Endothelial cell (in vitro differentiated cells): Measurements from ENCODE around the gene KMT2C. TPM values are rescaled to one million over a fixed set of nuclear protein-coding genes. Genes with fewer than 3 reads are reported as not detected.

Experiments
- DNase-seq: peaks from one replicate; pipeline ENCODE4 v3.0.0; 2021; ENCODE audit warnings: low spot score
- H3K27ac Mint-ChIP-seq: one replicate; pipeline ENCODE4 v1.8.0; 2021; ENCODE audit warnings: mixed read lengths, inconsistent platforms; ENCODE audit not compliant: unreplicated experiment
- H3K27me3 Mint-ChIP-seq: one replicate; pipeline ENCODE4 v1.8.0; 2021; ENCODE audit warnings: mild to moderate bottlenecking, moderate library complexity, mixed read lengths, inconsistent platforms; ENCODE audit not compliant: unreplicated experiment
- H3K36me3 Mint-ChIP-seq: one replicate; pipeline ENCODE4 v1.8.0; 2021; ENCODE audit warnings: mild to moderate bottlenecking, low read depth, mixed read lengths, inconsistent platforms; ENCODE audit not compliant: unreplicated experiment
- H3K4me1 Mint-ChIP-seq: one replicate; pipeline ENCODE4 v1.8.0; 2021; ENCODE audit warnings: mild to moderate bottlenecking, mixed read lengths, inconsistent platforms; ENCODE audit not compliant: unreplicated experiment
- H3K4me3 Mint-ChIP-seq: one replicate; pipeline ENCODE4 v1.8.0; 2021; ENCODE audit warnings: mild to moderate bottlenecking, mixed read lengths, inconsistent platforms; ENCODE audit not compliant: unreplicated experiment
- H3K9me3 Mint-ChIP-seq: one replicate; pipeline ENCODE4 v1.8.0; 2021; ENCODE audit warnings: mixed read lengths, inconsistent platforms; ENCODE audit not compliant: unreplicated experiment
- long read RNA-seq: library from polyadenylated mRNA; unstranded; transcript quantifications from one replicate; pipeline ENCODE4 v2.0.0, GENCODE V29; 2020; ENCODE audit not compliant: unreplicated experiment
- total RNA-seq: library from RNA; stranded (reverse); fragmentation: NEBNext Ultra II Directional; extraction: Animal tissue kit (Norgen Biotek cat#: 25700); gene quantifications from one replicate; pipeline ENCODE4 v1.2.1, GENCODE V29; 2021; ENCODE audit not compliant: unreplicated experiment
- TF ChIP-seq, protein P1 (sequence below): fragments of 200-600 bp; sonication (generic); IDR thresholded peaks from one replicate; pipeline ENCODE4 v1.5.0; 2021; ENCODE audit warnings: antibody characterized with exemption; ENCODE audit not compliant: unreplicated experiment

The KMT2C gene
- 59.8 TPM for total RNA-seq
- long read RNA-seq, partial matches to known transcripts: 4 of 4 reads
- long read RNA-seq, other reads (novel, unspliced or antisense): 0 of 4 reads

DNA sequence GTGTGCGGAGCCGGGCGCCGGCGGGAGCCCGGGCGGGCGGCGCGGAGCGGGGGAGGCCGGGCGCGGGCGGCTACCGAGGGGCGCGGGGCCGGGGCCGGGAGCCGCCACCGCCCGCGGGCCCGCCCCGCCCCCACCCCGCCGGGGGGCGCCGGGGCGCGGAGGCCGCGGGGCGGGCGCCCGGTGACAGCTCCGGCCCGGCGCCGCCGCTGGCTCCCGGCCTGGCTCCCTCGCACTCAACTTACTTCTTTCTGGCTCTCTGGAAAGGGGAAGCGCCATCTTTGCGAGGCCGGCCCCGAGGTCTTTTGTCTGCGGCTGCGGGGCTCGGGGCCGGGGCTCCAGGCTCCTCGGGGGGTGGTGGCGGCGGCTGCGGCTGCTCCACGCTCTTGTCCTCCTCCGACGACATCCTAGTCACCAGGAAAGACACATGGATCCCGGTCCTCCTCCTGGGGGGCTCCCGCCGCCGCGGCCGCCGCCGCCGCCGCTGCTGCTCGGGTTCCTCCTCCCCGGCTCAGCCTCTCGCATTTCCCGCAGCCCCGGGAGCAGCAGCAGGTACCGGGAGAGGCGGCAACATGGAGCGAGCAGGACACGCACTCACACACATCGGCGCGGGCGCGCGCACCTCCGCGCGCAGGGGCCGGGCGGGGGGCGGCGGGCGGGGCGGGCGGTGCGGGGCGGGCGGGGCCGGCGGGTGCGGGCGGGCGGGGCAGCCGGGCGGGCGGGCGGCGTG, at the start of gene KMT2C:
Gene KMT2C, minus strand, starts transcription at position 620 of the 727 bp plus-strand sequence. Its CDS starts 217 bp downstream, at position 403.
- Mint-ChIP-seq H3K4me1 (peaks cover 12% of the 10 kb centered on the region), H3K9me3 (no peaks in the 10 kb centered on the region), H3K4me3 (peak within 1 kb of the TSS; percentile 94), H3K27ac (peak within 1 kb of the TSS; percentile 84), H3K36me3 (peaks cover 4% of the 10 kb centered on the region), H3K27me3 (peaks cover 4% of the 10 kb centered on the region)
- DNase-seq: peak; percentile 52
- TF ChIP-seq, protein P1, sequence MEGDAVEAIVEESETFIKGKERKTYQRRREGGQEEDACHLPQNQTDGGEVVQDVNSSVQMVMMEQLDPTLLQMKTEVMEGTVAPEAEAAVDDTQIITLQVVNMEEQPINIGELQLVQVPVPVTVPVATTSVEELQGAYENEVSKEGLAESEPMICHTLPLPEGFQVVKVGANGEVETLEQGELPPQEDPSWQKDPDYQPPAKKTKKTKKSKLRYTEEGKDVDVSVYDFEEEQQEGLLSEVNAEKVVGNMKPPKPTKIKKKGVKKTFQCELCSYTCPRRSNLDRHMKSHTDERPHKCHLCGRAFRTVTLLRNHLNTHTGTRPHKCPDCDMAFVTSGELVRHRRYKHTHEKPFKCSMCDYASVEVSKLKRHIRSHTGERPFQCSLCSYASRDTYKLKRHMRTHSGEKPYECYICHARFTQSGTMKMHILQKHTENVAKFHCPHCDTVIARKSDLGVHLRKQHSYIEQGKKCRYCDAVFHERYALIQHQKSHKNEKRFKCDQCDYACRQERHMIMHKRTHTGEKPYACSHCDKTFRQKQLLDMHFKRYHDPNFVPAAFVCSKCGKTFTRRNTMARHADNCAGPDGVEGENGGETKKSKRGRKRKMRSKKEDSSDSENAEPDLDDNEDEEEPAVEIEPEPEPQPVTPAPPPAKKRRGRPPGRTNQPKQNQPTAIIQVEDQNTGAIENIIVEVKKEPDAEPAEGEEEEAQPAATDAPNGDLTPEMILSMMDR: no peak

DNA sequence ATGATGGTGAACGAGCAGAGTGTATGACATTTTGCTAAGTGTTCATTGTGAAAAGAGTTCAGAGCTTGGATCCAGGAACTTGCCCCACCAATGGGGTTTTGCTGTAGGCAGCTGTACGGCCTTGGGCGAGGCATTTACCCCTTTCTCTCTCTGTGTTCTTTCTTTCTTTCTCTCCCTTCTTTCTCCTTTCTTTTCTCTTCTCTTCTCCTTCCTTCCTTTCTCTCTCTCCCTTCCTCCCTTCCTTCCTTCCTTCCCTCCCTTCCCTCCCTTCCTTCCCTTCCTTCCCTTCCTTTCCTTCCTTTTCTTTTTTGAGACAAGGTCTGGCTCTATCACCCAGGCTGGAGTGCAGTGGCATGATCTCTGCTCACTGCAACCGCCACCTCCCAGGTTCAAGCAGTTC, 45.3 kb upstream of the KMT2C start:
- no peak overlapping the region for H3K27ac Mint-ChIP-seq
- H3K9me3 Mint-ChIP-seq: peaks cover 4% of the 10 kb centered on the region
- no peak overlapping the region for H3K4me3 Mint-ChIP-seq
- TF ChIP-seq, protein P1: no peak
- no peaks in the 10 kb centered on the region for H3K4me1 Mint-ChIP-seq
- peaks cover 1% of the 10 kb centered on the region for H3K27me3 Mint-ChIP-seq
- no peaks in the 10 kb centered on the region for H3K36me3 Mint-ChIP-seq
- no peak for DNase-seq

DNA sequence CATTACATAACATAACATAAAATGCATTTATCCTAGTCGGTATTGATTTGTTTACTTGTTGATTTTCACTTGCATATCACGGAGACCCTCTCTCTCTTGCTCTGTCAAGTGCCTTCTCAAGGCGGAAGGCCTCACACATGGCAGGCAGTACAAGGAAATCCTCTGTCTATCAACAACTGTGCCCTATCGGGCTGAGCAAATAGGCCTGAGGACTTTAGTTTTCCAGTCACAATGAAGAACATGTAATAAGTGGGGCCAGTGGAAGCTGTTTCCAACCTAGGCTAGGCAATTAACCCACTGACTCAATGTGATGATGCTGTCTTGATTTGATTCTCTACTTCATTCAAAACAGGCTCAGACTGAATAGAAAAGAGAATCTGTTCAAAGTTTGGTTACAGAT, 44.9 kb upstream of the KMT2C start:
- TF ChIP-seq, protein P1: no peak
- no peak overlapping the region for H3K27ac Mint-ChIP-seq
- no peak for DNase-seq
- no peak overlapping the region for H3K4me3 Mint-ChIP-seq
- no peaks in the 10 kb centered on the region for H3K36me3 Mint-ChIP-seq
- H3K9me3 Mint-ChIP-seq: no peaks in the 10 kb centered on the region
- H3K4me1 Mint-ChIP-seq: no peaks in the 10 kb centered on the region
- peaks cover 1% of the 10 kb centered on the region for H3K27me3 Mint-ChIP-seq

- no peak overlapping the region for H3K27ac Mint-ChIP-seq
- DNase-seq: no peak
- H3K9me3 Mint-ChIP-seq: no peaks in the 10 kb centered on the region
- no peak overlapping the region for H3K4me3 Mint-ChIP-seq
- no peaks in the 10 kb centered on the region for H3K36me3 Mint-ChIP-seq
- H3K4me1 Mint-ChIP-seq: no peaks in the 10 kb centered on the region
- H3K27me3 Mint-ChIP-seq: no peaks in the 10 kb centered on the region
- TF ChIP-seq, protein P1: no peak
These were observed 43.8 kb upstream of the KMT2C start for GRCh38 chr7:152479595-152479994.

DNA sequence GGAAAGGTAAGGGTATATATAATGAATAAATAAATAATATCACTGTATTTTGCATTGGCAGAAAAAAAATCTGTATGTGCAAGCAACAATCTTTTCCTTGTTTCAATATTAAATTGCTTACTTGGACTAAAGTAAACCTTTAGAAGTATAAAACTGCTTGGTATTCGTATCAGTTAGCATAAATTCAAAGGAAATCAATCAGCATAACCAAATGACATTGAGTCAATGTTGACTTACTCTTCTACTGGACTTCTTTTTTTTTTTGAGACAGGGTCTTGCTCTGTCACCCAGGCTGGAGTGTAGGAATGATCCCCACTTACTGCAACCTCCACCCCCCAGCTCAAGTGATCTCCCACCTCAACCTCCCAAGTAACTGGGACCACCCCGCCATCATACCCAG, 42.3 kb upstream of the KMT2C start:
- H3K4me1 Mint-ChIP-seq: no peaks in the 10 kb centered on the region
- DNase-seq: no peak
- H3K27ac Mint-ChIP-seq: no peak overlapping the region
- no peaks in the 10 kb centered on the region for H3K9me3 Mint-ChIP-seq
- H3K4me3 Mint-ChIP-seq: no peak overlapping the region
- TF ChIP-seq, protein P1: no peak
- no peaks in the 10 kb centered on the region for H3K27me3 Mint-ChIP-seq
- no peaks in the 10 kb centered on the region for H3K36me3 Mint-ChIP-seq
